NCI-H774 (cell line): ENCODE data around the gene TPST2.
A peak's percentile ranks its signal among the peaks of the same experiment; 100 is the strongest.

Source experiments
- DNase-seq: peaks from one replicate; lab custom pipeline; 2025; lab: John Stamatoyannopoulos, UW

TPST2 gene

DNA sequence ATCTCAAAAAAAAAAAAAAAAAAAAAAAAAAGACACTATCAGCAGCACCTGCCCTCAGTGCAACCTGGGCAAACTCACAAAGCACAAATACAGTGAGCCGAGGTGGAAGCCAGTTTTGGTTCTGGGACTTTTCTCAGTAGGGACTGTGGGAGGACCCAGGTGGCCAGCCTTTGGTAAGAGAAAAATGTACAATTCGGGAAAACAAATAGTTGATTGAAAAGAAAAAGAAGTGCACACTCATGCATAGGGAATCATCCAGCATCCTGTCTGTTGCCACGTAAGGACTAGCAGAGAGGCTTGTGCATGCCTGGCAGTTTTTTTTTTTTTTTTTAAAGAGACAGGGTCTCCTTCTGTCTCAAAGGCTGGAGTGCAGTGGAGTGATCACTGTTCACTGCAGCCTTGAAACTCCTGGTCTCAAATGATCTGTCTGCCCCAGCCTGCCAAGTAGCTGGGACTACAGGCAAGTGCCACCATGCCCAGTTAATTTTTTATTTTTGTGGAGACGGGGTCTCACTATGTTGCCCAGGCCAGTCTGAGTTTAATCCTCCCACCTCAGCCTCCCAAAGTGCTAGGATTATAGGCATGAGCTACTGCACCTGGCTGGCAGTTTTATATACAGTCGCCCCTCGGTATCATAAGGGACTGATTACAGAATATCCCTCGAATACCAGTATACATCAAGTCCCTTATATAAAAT, 36.7 kb downstream of the TPST2 start:
- peak; percentile 4 for DNase-seq

DNA sequence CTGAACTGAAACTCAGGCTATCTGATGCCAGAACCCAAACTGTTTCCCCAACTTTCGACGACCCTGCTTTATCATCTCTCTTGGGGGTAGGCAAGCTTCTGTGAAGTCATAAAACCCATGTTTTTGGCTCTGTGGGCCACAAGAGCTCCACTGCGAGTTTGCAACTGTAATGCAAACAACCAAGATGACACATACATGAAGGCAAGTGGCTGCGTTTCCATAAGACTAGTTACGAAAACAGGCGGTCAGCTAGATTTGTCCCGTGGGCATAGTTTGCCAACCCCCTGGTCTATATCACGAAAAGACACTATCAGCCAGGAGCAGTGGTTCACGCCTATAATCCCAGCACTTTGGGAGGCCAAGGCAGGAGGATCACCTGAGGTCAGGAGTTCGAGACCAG, 37.5 kb downstream of the TPST2 start:
- DNase-seq = no peak

DNA sequence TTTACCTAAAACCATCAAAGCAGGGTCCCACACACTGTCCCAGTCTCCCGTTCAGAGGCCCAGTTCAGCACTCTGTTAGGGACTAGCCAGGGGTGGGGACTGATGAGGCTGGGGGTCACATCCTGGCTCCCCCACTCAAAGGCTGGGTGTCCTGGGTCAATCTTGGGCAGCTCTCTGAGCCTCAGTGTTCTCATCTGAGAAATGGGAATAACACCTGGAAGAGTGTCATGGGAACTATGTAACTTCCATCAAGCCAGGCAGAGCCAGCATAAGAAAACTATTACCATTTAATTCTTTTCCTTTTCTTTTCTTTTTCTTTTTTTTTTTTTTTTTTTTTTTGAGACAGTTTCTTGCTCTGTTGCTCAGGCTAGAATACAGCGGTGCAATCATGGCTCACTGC, 38.4 kb downstream of the TPST2 start:
- no peak for DNase-seq

DNA sequence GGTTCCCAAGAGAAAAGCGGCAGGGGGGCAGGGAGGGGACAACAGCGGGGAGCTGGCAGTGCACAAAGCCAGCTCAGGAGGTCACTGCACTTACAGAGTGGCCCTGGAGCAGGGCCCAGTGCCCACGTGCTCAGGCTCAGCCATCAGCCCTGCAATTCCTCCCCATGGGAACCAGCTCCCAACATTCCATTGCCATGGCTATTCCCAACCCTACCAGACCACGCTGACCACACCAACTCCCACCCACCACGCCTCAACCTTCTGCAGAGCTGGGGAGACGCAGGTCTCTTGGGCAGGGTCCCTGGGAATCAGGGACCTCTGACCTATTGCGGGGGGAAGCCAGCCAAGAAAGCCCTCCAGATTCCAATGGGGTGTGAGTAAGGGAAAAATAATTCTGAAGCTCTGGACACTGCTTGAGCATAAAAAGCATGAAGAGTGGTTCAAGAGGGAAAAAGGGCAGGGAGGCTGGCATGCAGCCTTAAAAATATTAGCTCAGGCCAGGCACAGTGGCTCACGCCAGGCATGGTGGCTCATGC, 39.4 kb downstream of the TPST2 start:
- DNase-seq = no peak

DNA sequence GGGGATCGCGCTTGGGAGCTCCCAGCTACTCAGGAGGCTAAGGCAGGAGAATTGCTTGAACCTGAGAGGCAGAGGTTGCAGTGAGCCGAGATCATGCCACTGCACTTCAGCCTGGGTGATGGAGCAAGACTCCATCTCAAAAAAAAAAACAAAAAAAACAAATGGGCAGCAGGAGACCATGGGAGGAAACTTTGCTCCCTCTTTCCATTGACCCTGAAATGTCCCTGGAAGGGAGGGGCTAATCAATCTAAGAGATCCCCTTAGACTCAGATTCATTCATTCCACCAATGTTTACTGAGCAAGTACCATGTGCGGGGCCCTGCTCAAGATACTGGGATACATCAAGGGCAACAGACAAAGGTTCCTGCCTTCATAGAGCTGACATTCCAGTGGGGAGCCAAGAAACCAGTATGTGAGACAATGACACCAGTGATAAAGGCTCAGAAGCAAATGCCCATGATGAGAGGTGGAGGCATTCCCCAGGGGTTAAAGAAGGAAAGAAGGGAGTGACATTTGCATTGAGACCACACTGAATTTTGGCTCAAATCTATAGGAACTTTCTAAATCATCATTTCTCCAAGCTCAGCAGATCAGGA, 39.9 kb downstream of the TPST2 start:
- DNase-seq = no peak

DNA sequence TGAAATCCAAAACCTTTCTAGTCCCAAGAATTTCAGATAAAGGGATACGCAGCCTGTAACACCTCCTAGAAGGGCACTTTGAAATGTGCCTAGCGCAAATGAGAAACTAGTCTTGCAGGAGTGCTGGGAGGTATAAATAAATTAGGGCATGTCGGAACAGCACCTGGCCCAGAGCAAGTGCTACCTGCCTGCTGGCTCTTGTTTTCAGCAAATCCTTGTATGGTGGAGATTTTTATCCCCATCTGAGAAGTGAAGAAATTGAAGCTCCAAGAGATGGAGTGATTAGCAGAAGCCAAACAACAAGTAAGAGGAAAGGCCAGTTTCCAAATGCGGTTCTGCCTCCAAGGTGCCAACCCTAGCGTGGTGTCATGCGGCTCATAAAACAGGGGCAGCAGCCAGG, 40.9 kb downstream of the TPST2 start:
- no peak for DNase-seq

DNA sequence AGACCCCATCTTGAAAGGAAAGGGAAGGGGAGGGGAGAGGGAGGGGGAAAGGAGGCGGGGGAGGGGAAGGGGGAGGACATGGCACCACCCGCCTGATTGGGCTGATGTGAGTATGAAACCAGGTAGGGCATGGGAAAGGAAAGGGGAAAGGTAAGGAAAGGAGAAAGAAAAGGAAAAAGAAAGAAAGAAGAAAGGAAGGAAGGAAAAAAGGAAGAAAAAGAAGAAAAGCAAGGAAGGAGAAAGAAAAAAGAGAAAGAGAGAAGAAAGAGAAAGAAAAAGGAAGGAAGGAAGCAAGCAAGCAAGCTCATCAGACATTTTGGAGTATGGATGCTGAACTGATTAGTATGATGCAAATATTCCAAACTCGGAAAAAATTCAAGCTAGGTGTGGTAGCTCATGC, 41.6 kb downstream of the TPST2 start:
- DNase-seq = no peak

DNA sequence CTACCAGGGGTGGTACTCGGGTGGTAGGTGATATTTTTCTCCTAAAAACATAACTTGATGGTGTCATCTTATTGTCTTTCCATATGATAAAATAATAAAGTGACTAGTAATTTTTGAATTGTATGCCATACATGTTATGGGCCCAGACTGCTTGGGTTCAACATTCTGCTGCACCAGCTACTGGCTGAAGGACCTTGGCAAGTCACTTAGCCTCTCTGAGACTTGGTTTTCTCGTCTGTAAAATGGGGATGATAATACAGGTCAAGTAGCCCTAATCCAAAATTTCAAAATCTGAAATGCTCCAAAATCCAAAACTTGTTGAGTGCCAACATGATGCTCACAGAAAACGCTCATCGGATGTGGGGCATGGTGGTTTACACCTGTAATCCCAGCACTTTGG, 42.1 kb downstream of the TPST2 start:
- DNase-seq = no peak

DNA sequence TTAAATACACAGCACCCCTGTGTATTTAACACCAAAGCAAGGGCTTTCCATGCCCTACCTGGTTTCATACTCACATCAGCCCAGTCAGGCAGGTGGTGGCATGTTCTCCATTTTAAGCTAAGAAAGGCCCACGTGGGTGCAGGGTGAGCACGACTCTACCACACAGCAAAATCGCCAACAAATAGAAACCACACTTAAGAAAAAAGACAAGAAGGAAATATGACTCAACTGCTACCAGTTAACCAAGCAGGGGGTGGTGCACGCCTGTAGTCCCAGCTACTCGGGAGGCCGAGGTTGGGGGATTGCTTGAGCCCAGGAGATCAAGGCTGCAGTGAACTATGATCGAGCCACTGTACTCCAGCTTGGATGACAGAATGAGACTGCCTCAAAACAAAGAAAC, 42.5 kb downstream of the TPST2 start:
- no peak for DNase-seq

DNA sequence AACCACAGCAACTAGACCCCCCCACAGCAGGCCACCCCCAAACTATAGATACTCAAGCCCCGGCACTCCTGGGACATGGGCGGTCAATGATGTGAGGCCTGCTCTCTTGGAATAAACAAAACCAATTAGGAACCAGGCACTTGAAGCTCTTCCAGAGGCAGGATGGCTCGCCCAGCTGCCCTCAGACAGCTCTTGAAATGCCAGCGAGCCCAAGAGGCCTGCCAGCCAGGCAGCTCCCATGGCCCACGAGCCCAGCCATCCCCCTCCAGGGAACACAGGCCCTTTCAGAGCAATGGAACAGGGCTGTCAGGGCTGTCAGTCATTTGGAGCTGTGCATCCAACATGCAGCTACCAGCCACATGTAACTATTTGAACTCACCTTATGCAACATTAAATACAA, 43.6 kb downstream of the TPST2 start:
- DNase-seq = no peak

DNA sequence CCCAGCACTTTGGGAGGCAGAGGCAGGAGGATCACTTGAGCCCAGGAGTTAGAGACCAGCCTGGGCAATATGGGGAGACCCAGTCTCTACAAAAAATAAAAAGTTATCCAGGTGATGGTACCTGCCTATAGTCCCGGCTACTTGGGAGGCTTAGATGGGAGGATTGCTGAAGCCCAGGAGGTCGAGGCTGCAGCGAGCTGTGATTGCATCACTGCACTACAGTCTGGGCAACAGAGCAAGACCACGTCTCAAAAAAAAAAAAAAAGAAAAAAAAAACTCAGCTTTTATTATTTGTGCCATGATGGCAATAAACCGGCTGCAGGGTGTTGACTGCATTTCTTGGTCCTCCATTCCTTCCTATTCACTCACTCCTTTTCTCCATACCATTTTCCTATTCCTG, 44.1 kb downstream of the TPST2 start:
- DNase-seq = no peak

DNA sequence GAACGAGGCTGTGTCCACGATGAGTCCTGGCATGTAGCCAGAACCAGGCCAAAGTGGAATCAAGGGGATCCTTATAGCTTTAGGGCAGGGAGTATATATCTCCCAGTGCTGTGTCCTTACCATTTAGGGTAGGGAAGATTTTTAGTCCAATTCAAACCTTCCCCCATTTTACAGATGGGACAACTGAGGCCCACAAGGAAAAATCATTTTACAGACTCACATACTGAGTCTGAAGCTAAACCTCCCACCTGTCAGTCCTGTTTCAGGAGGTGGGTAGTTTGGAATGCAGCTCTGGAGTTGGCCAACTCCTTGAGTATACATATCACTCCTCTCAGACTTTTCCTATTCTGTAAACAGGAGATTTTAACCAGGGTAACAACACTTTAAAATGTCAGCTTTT, 44.5 kb downstream of the TPST2 start:
- no peak for DNase-seq

DNA sequence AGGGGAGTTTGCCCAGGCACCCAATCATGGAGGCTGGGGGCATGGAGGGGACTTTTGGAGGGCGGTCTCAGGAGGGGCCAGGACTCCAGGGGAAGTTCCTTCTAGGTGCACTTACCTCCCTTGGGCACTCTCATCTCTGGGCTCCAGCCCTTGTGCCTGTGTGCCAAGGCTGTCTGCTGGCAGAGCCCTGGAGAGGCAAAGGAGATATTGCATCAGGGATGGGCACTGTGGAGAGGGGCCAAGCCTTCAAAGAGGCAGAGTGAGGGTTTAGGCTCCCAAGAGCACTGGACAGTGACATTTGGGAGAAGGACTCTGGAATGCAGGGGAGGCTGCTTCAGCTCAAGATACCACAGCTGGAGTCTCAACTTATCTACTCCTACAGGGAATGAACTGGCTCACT, 45.4 kb downstream of the TPST2 start:
- no peak for DNase-seq

DNA sequence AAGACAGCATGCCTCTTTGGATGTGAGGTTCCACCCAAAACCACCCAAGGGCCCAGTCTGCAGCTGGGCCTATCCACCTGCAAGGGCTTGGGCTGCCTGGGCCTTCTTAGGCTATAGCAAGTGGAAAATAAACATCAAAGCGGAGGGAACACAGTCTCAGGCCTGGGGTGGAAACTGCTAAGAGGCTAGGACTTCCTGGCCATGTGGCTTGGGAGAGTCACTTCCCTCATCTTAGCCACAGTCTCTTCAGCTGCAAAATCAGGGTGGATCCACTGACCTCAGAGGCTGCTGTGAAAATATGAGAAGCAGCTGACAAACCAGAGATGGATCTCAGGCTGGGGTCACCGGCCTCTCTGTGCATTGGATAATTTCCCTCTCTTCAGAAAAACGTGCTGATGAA, 47.1 kb downstream of the TPST2 start:
- no peak for DNase-seq

DNA sequence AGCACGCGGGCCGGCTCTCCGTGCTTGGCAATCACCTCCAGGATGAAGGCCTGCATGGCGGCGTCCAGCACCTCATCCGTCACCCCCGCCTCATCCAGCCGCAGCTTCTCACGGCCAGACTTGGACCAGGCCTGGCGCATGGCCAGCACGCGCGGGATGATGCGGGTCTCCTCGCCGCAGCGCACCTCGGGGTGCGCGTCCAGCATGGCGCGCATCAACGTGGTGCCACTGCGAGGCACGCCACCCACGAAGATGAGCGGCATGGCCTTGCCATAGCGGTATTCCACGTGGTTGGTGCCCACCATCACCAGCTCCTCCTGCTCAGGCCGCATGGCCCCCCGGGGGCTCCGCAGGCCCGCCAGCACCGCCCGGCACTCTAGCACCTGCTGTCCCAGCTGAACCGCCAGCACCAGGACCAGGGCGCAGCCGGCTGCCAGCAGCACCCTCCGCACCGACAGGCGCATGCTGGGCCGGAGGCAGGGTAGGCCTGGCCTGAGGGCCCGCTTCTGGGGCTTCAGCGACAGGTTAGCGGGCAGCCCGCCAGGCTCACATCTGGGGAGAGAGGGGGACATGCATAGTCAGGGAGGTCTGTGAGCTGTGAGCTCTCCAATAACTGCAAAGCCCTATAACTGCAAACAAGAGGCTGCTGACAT, 48.6 kb downstream of the TPST2 start:
- DNase-seq = no peak

DNA sequence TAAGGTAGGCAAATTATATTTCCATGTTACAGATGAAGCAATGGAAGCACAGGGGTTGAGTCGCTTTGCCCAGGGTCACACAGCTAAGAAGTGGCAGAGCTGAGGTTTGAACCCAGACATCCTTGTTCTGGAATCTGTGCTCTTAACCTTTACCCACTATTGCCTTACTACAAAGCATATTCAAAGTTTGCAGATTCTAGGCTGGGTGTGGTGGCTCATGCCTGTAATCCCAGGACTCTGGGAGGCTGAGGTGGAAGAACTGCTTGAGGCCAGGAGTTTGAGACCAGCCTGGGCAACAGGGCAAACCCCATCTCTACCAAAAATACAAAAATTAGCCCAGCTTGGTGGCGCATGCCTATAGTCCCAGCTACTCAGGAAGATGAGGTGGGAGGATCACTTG, 49.8 kb downstream of the TPST2 start:
- DNase-seq = no peak

DNA sequence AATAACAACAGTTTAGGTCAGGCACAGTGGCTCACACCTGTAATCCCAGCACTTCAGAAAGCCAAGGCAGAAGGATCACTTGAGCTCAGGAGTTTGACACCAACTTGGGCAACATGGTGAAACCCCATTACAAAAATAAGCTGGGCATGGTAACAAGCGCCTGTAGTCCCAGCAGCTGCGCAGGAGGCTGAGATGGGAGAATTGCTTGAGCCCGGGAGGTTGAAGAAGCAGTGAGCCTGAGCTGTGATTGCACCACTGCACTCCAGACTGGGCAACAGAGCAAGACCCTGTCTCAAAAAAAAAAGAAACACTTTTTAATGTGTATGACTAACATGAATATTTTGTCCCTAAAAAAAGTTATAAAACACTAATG, 53.2 kb downstream of the TPST2 start:
- no peak for DNase-seq

DNA sequence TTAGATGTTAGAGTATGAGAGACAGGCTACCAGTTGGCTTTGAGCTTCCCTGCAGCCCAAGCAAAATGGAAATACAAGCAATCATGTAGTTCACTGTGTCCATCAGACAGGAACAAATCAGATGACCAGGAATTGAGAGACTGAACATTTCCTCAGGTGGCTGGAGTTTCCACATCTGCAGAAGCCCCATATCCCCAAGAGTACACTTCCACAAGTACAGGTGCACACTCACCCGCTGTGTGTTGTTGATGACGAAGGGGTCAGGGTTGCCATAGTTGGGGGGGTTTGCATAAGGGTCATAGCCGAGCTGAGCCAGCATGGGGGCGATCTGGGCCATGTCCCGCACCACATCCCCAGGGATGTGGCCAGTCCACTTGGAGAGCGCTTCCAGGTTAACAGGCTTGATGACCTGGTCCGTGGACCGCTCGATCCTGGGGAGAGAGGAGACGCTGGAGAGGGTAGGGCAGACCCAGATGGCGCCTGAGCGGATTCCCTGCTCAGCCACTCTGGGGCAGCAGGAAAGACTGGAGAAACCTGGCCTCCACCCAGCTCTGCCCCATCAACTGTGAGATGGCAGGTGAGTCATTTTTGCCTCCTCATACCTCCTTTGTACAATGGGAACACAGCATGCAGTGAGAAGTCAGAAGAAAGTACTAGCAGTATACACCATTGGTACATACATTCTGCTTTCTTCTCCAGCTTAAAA, 53.7 kb downstream of the TPST2 start:
- DNase-seq = no peak

DNA sequence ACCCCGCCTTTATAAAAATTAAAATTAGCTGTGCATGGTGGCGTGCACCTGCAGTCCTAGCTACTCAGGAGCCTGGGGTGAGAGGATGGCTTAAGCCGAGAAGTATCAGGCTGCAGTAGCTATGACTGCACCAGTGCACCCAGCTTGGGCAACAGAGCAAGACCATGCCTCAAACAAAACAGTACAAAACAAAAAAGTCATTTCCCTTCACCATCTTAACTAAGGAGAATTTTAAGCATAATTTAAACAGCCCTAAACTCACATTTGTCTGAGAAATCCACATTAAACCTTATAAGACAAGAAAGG, 54.4 kb downstream of the TPST2 start:
- no peak for DNase-seq

DNA sequence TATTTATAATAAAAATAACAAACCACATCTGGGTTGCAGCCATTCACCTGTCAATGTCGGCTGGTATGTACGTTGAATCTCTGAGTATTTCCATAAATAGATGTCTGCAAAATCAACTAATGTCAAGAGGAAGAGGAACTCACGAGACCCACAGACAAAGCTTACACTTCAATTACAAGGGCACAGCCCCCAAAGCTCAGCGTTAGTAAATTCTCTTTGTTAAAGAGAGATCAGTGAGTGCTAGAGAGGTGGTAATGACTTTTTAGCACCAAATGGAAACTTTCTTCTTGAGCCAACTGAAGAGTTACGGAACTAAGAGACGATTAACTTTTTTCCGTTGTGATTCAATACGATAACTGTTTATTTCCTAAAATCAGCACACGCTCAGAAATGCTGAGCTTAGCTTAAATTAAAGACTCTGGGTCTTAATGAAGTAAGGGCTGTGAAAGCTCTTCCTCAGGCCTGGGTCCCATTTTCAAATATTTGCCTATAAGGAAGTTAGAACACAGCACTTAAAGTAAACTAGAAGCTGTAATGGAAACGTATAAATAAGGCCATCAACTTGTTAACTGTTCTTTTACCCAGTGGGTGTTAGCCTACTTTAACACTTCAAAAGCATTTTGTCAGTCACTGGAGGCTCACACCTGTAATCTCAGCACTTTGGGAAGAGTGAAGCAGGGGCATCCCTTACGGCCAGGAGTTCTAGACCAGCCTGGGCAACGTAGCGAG, 54.9 kb downstream of the TPST2 start:
- no peak for DNase-seq

DNA sequence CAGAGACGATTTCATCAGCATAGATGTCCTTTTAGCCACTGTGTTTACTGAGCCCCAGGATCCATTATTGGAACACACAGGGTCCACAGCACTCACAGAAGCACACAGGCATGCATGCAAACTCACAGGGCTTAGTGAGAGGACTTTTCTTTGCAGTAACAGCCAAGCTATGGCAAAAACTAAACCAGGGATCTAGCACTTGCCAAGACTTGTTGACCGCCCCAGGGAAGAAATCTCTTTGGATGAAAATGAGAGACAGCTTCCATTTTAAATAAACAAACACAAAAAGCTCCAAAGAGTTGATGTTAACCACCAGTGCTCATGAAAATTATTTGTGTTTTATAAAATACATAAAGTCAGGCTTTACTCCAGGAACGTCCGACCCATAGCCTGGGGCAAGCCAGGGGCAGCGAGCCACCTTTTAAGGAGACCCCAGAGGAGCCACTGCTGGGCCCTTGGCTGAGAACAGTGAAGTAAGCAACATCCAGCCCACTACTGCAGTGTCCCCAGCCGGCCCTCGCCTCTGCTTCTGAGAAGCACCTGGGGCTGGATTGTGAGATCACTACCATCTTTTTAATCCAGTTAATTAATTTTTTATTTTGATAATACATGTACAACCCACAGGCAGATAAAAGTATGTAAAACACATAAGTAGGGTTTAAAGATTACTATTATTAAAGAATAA, 55.6 kb downstream of the TPST2 start:
- DNase-seq = no peak

DNA sequence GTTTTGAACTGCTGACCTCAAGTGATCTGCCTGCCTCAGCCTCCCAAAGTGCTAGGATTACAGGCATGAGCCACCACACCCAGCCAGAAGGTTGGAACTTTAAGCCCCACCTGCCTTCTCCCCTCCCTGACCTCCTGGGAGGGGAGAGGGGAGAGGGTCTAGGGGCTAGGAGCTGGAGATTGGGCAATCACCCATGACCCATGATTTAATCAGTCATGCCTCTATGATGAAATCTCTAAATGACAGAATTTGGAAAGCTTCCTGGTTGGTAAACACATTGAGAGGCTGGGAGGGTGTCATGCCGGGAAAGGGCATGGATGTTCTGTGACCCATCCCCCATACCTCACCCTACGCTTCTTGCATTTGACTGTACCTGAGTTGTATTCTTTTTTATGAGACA, 60.6 kb downstream of the TPST2 start:
- DNase-seq = no peak
